Measurements from ENCODE around the gene FAU. TPM values are rescaled to one million over a fixed set of nuclear protein-coding genes. Genes with fewer than 3 reads are reported as not detected.

FAU gene
- total and polyA plus RNA-seq, 4 donors = 334 to 1,580 (median 978) TPM

- Histone ChIP-seq H3K27ac (ENCODE audit: low read depth in 1 of 2, low read length in 1 of 2) (no peak overlapping the region), H3K36me3 (ENCODE audit: control insufficient read depth in 4 of 4, insufficient read depth in 4 of 4, low read length in 4 of 4) (peaks cover 24 to 66% (median 41%) of the 10 kb centered on the region in 4 donors)
- no peak for DNase-seq
Observed at GRCh38 chr11:65130631-65131416, 8.9 kb upstream of the FAU start.

GRCh38 chr11:65129649-65130441 lies 7.9 kb upstream of the FAU start:
- H3K9ac ChIP-seq (ENCODE audit: insufficient read depth in 1 of 2, low read length in 2 of 2) = no peak overlapping the region
- no peaks in the 10 kb centered on the region for H3K27me3 ChIP-seq (ENCODE audit: control insufficient read depth in 3 of 3, insufficient read depth in 3 of 3, low read length in 2 of 3)
- peaks cover 24 to 74% (median 48%) of the 10 kb centered on the region in 4 donors for H3K36me3 ChIP-seq (ENCODE audit: control insufficient read depth in 4 of 4, insufficient read depth in 4 of 4, low read length in 4 of 4)
- ATAC-seq (ENCODE audit: insufficient read depth, low FRiP score) (no peak), DNase-seq (no peak)
- H3K9me3 ChIP-seq (ENCODE audit: control insufficient read depth in 4 of 4, insufficient read depth in 3 of 4, low read length in 3 of 4) = no peaks in the 10 kb centered on the region
- H3K27ac ChIP-seq (ENCODE audit: low read depth in 1 of 2, low read length in 1 of 2) = no peak overlapping the region
- TF ChIP-seq, protein P1, sequence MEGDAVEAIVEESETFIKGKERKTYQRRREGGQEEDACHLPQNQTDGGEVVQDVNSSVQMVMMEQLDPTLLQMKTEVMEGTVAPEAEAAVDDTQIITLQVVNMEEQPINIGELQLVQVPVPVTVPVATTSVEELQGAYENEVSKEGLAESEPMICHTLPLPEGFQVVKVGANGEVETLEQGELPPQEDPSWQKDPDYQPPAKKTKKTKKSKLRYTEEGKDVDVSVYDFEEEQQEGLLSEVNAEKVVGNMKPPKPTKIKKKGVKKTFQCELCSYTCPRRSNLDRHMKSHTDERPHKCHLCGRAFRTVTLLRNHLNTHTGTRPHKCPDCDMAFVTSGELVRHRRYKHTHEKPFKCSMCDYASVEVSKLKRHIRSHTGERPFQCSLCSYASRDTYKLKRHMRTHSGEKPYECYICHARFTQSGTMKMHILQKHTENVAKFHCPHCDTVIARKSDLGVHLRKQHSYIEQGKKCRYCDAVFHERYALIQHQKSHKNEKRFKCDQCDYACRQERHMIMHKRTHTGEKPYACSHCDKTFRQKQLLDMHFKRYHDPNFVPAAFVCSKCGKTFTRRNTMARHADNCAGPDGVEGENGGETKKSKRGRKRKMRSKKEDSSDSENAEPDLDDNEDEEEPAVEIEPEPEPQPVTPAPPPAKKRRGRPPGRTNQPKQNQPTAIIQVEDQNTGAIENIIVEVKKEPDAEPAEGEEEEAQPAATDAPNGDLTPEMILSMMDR (IDR thresholded peaks at IDR 0.05; ENCODE audit: control extremely low read depth, extremely low read depth) = no peak
- WGBS, 2 donors = 92 to 93% methylated on average over 13 of the region's 13 CpGs
- H3K4me3 ChIP-seq = no peak overlapping the region
- H3K4me1 ChIP-seq (ENCODE audit: control insufficient read depth in 5 of 5, insufficient read depth in 5 of 5, low read length in 5 of 5) = peaks cover 0 to 13% (median 9%) of the 10 kb centered on the region in 5 donors

More at GRCh38 chr11:65130631-65131416, 8.9 kb upstream of the FAU start:
- TF ChIP-seq, protein P1 (IDR thresholded peaks at IDR 0.05; ENCODE audit: control extremely low read depth, extremely low read depth) = no peak
- Histone ChIP-seq H3K9me3 (ENCODE audit: control insufficient read depth in 4 of 4, insufficient read depth in 3 of 4, low read length in 3 of 4) (no peaks in the 10 kb centered on the region), H3K4me3 (no peak overlapping the region), H3K9ac (ENCODE audit: insufficient read depth in 1 of 2, low read length in 2 of 2) (no peak overlapping the region), H3K27me3 (ENCODE audit: control insufficient read depth in 3 of 3, insufficient read depth in 3 of 3, low read length in 2 of 3) (no peaks in the 10 kb centered on the region), H3K4me1 (ENCODE audit: control insufficient read depth in 5 of 5, insufficient read depth in 5 of 5, low read length in 5 of 5) (peaks cover 0 to 19% (median 12%) of the 10 kb centered on the region in 5 donors)
- WGBS, 2 donors = 90 to 92% methylated on average over 19 of the region's 19 CpGs
- no peak for ATAC-seq (ENCODE audit: insufficient read depth, low FRiP score)

- H3K36me3 ChIP-seq (ENCODE audit: control insufficient read depth in 4 of 4, insufficient read depth in 4 of 4, low read length in 4 of 4) = peaks cover 24 to 76% (median 50%) of the 10 kb centered on the region in 4 donors
- 91 to 94% methylated on average over 15 of the region's 15 CpGs for WGBS, 2 donors
Observed at GRCh38 chr11:65128182-65129145, 6.5 kb upstream of the FAU start.

More at GRCh38 chr11:65128182-65129145, 6.5 kb upstream of the FAU start:
- no peaks in the 10 kb centered on the region for H3K27me3 ChIP-seq (ENCODE audit: control insufficient read depth in 3 of 3, insufficient read depth in 3 of 3, low read length in 2 of 3)
- TF ChIP-seq, protein P1 (IDR thresholded peaks at IDR 0.05; ENCODE audit: control extremely low read depth, extremely low read depth) = no peak
- no peaks in the 10 kb centered on the region for H3K9me3 ChIP-seq (ENCODE audit: control insufficient read depth in 4 of 4, insufficient read depth in 3 of 4, low read length in 3 of 4)
- H3K9ac ChIP-seq (ENCODE audit: insufficient read depth in 1 of 2, low read length in 2 of 2) = no peak overlapping the region
- no peak for DNase-seq
- no peak for ATAC-seq (ENCODE audit: insufficient read depth, low FRiP score)
- H3K4me3 ChIP-seq = no peak overlapping the region
- H3K27ac ChIP-seq (ENCODE audit: low read depth in 1 of 2, low read length in 1 of 2) = no peak overlapping the region
- peaks cover 0 to 11% (median 9%) of the 10 kb centered on the region in 5 donors for H3K4me1 ChIP-seq (ENCODE audit: control insufficient read depth in 5 of 5, insufficient read depth in 5 of 5, low read length in 5 of 5)
